Endothelial cell (in vitro differentiated cells): Measurements from ENCODE around the gene ASXL2. TPM values are rescaled to one million over a fixed set of nuclear protein-coding genes. Genes with fewer than 3 reads are reported as not detected.

Experiments
- DNase-seq: peaks from one replicate; pipeline ENCODE4 v3.0.0; 2021; ENCODE audit warnings: low spot score
- H3K27ac Mint-ChIP-seq: one replicate; pipeline ENCODE4 v1.8.0; 2021; ENCODE audit warnings: mixed read lengths, inconsistent platforms; ENCODE audit not compliant: unreplicated experiment
- H3K27me3 Mint-ChIP-seq: one replicate; pipeline ENCODE4 v1.8.0; 2021; ENCODE audit warnings: mild to moderate bottlenecking, moderate library complexity, mixed read lengths, inconsistent platforms; ENCODE audit not compliant: unreplicated experiment
- H3K36me3 Mint-ChIP-seq: one replicate; pipeline ENCODE4 v1.8.0; 2021; ENCODE audit warnings: mild to moderate bottlenecking, low read depth, mixed read lengths, inconsistent platforms; ENCODE audit not compliant: unreplicated experiment
- H3K4me1 Mint-ChIP-seq: one replicate; pipeline ENCODE4 v1.8.0; 2021; ENCODE audit warnings: mild to moderate bottlenecking, mixed read lengths, inconsistent platforms; ENCODE audit not compliant: unreplicated experiment
- H3K4me3 Mint-ChIP-seq: one replicate; pipeline ENCODE4 v1.8.0; 2021; ENCODE audit warnings: mild to moderate bottlenecking, mixed read lengths, inconsistent platforms; ENCODE audit not compliant: unreplicated experiment
- H3K9me3 Mint-ChIP-seq: one replicate; pipeline ENCODE4 v1.8.0; 2021; ENCODE audit warnings: mixed read lengths, inconsistent platforms; ENCODE audit not compliant: unreplicated experiment
- CTCF ChIP-seq: fragments of 200-600 bp; sonication (generic); IDR thresholded peaks from one replicate; pipeline ENCODE4 v1.5.0; 2021; ENCODE audit warnings: antibody characterized with exemption; ENCODE audit not compliant: unreplicated experiment
- total RNA-seq: library from RNA; stranded (reverse); fragmentation: NEBNext Ultra II Directional; extraction: Animal tissue kit (Norgen Biotek cat#: 25700); gene quantifications from one replicate; pipeline ENCODE4 v1.2.1, GENCODE V29; 2021; ENCODE audit not compliant: unreplicated experiment

The ASXL2 gene
- total RNA-seq, 1 donor from 2014 or later: 33.4 TPM

- no peaks in the 10 kb centered on the region for H3K36me3 Mint-ChIP-seq
- no peak for TF ChIP-seq CTCF
- H3K4me1 Mint-ChIP-seq: no peaks in the 10 kb centered on the region
- H3K4me3 Mint-ChIP-seq: no peak overlapping the region
- no peaks in the 10 kb centered on the region for H3K27me3 Mint-ChIP-seq
- no peak overlapping the region for H3K27ac Mint-ChIP-seq
- no peaks in the 10 kb centered on the region for H3K9me3 Mint-ChIP-seq
- DNase-seq: no peak
These were observed 176.5 kb downstream of the ASXL2 start for GRCh38 chr2:25701801-25702200.

GRCh38 chr2:25700221-25700660 lies 178.0 kb downstream of the ASXL2 start:
- Mint-ChIP-seq H3K4me3 (no peak overlapping the region), H3K27me3 (no peaks in the 10 kb centered on the region), H3K27ac (no peak overlapping the region), H3K4me1 (no peaks in the 10 kb centered on the region), H3K36me3 (no peaks in the 10 kb centered on the region), H3K9me3 (no peaks in the 10 kb centered on the region)
- TF ChIP-seq CTCF: peak; percentile 79
- DNase-seq: no peak

GRCh38 chr2:25699216-25699615 lies 179.1 kb downstream of the ASXL2 start:
- no peaks in the 10 kb centered on the region for H3K27me3 Mint-ChIP-seq
- H3K4me1 Mint-ChIP-seq: no peaks in the 10 kb centered on the region
- DNase-seq: no peak
- no peaks in the 10 kb centered on the region for H3K9me3 Mint-ChIP-seq
- no peak overlapping the region for H3K4me3 Mint-ChIP-seq
- H3K27ac Mint-ChIP-seq: no peak overlapping the region
- H3K36me3 Mint-ChIP-seq: no peaks in the 10 kb centered on the region
- TF ChIP-seq CTCF: no peak

GRCh38 chr2:25698752-25699151 lies 179.5 kb downstream of the ASXL2 start:
- Mint-ChIP-seq H3K27me3 (no peaks in the 10 kb centered on the region), H3K27ac (no peak overlapping the region), H3K36me3 (no peaks in the 10 kb centered on the region), H3K4me3 (no peak overlapping the region), H3K9me3 (no peaks in the 10 kb centered on the region), H3K4me1 (no peaks in the 10 kb centered on the region)
- DNase-seq: no peak
- no peak for TF ChIP-seq CTCF

GRCh38 chr2:25697559-25698341 lies 180.5 kb downstream of the ASXL2 start:
- peak; percentile 10 for DNase-seq
- no peak overlapping the region for H3K27ac Mint-ChIP-seq

More at GRCh38 chr2:25697559-25698341, 180.5 kb downstream of the ASXL2 start:
- no peak overlapping the region for H3K4me3 Mint-ChIP-seq
- no peaks in the 10 kb centered on the region for H3K9me3 Mint-ChIP-seq
- no peak for TF ChIP-seq CTCF
- H3K36me3 Mint-ChIP-seq: no peaks in the 10 kb centered on the region
- no peaks in the 10 kb centered on the region for H3K4me1 Mint-ChIP-seq
- H3K27me3 Mint-ChIP-seq: no peaks in the 10 kb centered on the region
